Muscle of arm (tissue), 12 donors: ENCODE measurements around the gene STAM. TPM values are rescaled to one million over a fixed set of nuclear protein-coding genes. Genes with fewer than 3 reads are reported as not detected.

Experiments
- DNase-seq: peaks from one replicate; pipeline ENCODE4 v3.0.0-alpha.2; 2013
- polyA plus RNA-seq, 12 donors: library from polyadenylated mRNA; unstranded; fragments of 120-200 nt; gene quantifications; one replicate each; pipeline ENCODE4 v1.2.1, GENCODE V29; 2013; ENCODE audit not compliant: insufficient read length in 12 of 12

Gene STAM
- polyA plus RNA-seq, 12 donors: 21.8 to 32.2 (median 26.8) TPM; not detected in 1

DNA sequence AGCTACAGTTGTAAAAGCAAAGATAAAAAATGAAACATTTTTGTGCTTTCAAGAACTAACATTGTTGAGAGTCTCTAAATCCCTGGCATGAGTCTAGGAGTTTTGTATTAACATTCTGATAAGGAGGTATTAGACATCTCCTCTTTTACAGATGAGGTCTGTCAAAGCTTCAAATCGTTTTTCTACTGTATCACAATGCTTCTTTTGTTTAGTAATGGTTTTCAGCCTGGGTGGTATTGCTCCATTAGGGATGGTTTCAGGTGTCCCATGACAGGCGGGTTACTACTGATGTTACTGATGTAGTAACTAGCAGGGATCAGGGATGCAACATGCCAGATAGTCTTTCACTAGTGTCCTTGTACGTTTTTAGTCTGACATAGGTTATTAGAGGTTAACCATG is 27.4 kb downstream of the STAM start:
- no peak for DNase-seq

DNA sequence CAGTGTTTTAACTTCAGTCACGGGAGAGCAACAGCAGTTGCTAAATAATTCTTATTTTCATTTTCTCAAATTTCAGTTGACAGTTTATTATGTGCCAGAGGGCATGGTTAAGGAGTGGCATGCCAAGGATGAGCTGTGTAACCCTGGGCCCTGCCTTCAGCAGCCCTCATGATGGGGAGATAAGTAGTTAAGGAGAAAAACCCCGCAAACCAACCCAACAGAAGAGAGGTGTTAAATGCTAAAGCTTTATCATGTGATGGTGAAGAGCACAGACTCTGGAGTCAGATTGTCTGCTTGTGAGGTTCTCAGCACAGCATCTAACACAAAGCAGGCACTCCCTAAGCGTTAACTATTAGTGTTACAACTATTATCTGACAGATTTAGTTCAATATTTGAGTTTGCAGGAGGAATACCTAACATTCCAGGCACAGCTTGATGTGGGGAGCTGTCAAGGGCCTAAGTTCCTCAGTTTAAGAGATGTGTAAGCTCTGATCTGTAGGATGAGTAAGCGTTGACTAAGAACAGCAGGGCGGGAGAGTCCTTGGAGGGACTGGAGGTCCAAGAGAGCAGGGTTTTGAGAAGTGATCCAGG is 29.6 kb downstream of the STAM start:
- no peak for DNase-seq

DNA sequence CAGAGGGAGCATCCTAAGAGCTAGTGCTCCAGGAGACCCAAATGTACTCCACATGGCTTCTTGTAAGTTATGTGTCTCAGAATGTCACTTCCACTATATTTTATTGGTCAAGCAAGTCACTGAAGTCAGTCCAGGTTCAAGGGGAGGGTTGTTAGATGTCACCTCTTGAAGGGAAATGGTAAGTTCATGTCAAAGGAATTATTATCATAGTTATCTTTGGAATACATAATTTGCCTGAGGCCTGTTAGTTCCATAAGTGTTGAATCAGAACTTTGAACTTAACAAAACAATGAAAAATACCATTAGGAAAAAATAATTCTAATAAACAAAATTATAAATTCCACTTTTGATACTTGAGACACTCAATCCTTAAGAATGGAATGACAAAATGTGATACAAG is 30.6 kb downstream of the STAM start:
- DNase-seq: no peak

DNA sequence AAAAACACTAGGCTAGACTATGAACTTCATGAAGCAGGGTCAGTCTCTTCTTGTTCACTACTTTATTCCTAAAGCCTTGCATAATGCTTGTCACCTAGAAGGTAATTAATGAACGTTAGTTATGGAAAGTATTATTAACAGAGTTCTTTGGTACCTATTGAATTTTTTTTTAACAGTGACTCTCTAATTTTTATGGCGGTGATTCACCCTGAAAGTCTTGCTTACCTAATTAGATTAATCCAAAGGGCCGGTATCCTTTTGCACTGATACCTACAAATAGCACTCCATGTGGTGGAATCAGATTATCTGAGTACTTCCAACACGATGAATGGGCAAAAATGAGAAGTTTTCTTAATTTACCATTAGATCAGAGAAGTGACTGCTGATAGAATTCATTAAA is 31.7 kb downstream of the STAM start:
- no peak for DNase-seq

DNA sequence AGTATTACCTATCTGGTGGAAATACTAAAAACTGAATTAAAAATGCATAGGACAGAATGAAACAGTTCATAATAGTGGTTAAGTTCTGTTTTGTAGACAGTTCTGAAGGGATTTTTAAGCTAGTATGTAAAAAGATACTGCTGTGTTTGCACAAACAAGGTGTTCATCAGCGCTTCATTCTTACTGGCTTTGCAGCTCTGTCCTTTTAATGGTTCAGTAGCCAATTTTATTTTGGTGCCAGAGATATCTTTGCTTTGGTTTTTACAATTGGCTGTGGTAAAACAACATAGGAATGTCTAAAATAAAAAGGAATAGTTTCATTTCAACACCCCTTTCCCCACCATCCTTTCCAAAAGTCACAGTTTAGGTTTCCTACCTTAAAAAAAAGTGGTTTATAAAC is 33.0 kb downstream of the STAM start:
- DNase-seq: no peak

DNA sequence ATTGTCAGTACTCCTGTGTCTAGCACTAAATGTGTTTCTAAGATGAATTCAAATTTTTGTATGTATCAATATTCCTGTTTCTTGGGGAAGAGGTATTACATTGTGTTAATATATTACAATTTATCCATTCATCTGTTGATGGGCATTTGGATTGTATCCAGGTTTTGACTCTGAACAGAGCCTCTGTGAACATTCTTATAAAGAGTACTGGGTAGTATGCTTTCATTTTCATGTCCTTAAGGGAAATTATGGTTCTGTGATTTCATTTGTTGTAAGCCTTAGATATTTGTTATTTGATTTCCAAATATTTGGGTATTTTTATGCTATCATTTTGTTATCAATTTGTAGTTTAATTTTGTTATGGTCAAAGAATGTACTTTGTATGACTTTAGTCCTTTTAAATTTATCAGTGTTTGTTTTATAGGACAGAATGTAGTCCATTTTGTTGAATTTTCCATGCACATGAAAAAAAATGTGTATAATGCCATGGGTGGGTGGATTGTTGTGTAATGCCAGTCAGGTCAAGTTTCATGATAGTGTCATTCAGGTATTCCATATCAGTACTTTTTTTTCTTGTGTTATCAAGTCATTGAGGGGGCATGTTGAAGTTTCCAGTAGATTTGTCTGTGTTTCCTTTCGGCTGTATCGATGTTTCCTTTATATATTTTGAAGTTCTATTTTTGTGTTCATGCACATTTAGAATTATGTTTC is 38.4 kb downstream of the STAM start:
- DNase-seq: no peak

DNA sequence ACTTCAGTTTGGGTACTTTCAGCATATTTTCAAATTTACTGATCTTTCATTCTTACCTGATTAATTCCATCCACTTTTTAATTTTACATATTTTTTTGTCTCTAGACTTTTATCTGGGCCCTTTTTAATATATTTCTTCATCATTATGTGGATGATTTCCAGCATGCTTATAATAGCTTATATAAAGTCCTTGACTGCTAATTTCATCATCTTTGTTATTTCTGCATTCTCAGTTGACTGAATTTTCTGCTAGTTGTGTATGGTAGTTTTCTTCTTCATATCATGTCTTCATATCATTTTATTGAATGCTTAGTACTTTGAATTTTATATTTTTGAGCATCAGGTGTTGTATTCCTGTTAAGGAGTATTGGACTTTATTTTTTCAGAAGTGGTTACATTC is 39.6 kb downstream of the STAM start:
- no peak for DNase-seq

DNA sequence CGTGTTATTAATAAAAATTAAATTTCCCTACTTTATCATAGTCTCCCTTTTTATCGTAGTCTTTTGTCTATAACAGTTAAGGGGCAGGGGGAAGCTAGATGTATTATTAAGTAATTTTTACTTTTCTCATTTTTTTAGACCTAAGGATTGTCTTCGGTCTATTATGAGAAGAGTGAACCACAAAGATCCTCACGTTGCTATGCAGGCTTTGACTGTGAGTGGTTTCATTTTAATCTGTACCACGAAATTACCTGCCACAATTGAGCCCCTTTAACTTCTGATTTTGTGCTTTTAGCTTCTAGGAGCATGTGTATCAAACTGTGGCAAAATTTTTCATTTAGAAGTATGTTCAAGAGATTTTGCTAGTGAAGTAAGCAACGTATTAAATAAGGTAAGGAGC is 40.6 kb downstream of the STAM start:
- DNase-seq: no peak

DNA sequence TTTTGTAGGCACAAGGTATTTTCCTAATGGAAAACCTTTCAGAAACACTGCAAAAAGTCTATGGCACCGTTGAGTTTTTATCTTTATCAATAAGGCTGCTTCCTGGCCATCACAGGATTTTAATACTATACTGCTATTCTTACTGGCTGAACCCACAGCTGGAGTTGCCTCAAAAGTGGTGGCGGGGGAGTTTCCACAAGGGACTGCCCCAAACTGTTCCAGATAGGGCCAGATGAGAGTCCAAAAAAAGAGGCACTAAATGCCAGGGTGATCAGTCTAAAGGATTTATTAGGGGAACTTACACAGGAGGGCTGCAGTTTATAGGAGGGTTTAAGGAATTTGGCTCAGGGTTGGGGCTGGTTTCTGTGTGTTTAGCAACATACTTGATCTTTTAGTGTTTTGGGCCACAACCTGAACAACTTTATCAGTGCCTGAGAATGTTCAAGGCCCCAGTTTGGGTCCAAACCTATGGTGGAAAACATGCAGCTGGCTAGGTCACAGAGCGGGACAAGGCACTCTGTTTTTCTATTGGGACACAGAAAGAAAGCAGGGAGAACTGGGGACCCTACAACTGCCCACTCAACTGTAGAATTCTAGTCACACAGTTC is 41.4 kb downstream of the STAM start:
- DNase-seq: no peak

DNA sequence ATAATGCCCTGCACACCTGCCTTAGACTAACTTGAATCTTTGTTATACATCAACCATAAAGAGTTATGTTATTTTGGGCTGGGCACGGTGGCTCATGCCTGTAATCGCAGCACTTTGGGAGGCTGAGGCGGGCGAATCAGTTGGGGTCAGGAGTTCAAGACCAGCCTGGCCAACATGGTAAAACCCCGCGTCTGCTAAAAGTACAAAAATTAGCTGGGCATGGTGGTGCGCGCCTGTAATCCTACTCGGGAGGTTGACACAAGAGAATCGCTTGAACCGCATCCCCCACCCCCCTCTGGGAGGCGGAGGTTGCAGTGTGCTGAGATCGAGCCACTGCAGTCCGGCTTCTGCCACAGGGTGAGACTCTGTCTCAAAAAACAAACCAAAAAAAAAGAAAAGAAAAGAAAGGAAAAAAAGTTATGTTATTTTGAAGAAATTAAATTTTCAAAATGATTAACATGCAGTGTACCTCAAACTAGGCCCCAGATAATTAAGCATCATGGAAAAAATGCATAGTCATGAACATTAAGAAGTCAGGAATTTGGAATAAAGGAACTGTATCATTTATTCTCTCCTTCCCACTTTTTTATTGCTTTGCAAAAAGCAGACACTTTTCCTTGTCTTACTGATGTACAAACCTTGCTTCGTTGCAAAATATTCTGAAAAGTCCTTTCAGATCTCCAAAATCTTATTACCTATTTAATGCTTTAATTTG is 43.3 kb downstream of the STAM start:
- no peak for DNase-seq

DNA sequence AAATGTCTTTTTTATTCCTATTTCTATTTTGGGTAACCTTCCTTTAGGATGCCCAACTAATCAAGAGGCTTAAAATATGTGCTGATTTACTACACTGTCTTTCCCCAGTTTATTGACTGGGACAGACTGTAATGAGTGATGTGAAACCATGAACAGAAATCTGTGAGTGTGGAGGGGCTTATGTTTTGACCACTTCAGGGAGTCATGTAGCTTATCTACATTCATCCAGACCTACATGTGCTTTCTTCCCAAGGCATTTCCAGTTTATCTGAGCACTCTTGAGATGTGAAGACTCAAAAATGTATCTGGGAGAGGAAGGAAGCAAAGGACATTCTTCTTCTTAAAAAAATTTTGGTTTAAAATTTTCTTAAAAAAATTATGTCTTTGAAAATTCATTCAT is 45.2 kb downstream of the STAM start:
- DNase-seq: no peak

DNA sequence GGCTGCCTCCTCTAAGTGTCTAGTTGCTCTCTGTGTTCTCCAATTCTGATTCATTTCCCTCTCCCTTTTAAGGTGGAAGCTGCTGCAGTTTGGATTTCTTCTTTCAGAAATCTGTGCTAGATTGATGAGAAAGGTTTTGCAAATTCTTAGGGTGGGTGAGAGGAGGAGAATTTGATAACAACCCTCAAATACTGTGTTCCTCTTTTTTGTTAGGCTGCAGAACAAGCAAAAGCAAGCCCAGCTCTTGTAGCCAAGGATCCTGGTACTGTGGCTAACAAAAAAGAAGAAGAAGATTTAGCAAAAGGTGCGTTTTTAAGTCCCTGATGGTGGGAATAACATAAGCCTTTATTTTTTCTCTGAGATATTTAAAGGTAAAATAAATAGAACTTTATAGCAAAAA is 49.1 kb downstream of the STAM start:
- DNase-seq: no peak

DNA sequence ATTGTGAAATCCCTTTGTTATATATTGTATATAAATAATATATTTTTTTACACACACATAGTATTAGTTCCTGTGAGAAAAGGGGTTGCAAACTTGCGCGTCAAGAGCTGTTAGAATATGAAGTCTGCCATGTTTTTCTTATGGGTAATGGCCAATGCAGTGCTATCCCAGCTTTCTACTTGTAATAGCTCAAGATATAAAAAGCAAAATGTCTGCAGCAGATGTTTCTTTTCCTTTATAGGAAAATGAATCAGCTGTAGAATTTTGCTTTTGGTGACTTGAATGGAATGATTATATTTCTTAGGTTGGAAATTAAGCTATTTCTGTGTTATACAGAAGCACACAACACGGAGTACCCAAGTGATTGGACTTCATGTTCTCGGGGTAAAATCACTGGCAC is 54.7 kb downstream of the STAM start:
- no peak for DNase-seq

DNA sequence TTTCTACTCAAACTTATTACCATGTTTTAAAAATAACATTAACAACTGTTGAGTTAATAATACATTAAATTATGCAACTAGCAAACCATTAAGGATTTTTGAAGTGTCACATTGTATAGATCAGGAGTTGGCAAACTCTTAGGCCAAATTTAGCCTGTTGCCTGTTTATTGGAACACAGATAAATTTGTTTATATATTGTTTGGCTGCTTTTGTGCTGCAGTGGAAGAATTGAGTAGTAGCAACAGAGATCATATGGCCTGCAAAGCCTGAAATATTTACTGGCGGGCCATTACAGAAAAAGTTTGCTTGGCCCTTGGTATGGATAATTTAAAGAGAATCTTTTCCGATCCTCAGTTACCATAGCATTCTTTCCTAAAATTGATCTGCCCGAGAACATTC is 57.4 kb downstream of the STAM start:
- DNase-seq: no peak

DNA sequence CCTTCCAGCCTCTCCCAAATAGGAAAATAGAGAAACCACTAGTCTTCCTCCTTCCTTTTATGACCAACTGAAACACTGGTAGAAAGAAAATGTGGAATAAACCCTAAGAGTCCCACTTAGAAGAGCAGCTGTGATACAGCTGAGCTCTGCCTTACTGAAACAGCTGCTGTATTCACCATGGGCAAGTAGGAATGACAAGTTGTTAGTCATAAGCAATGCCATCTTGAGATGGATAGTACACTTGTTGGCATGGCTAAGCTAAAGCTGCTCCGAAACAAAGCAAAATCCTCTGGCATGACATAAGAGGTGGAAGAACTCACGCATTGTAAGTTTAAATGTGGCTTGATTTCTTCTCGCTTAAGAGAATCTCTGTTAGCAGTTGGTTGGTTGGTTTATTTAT is 59.8 kb downstream of the STAM start:
- no peak for DNase-seq

DNA sequence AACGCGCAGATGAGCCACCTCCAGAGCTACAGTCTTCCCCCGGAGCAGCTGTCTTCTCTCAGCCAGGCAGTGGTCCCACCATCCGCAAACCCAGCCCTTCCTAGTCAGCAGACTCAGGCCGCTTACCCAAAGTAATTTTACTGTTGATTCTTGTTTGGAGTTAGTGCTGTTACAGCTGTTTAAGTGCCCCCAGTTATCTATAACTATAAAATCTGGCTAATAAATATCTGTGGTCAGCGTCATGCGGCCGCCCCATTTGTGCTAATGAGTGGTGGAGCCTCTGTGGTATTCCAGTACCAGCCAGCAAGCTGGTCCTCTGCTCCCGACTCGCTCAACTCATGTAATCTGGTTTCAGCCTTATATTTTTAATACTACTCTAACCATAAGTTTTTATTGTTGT is 64.9 kb downstream of the STAM start:
- no peak for DNase-seq

DNA sequence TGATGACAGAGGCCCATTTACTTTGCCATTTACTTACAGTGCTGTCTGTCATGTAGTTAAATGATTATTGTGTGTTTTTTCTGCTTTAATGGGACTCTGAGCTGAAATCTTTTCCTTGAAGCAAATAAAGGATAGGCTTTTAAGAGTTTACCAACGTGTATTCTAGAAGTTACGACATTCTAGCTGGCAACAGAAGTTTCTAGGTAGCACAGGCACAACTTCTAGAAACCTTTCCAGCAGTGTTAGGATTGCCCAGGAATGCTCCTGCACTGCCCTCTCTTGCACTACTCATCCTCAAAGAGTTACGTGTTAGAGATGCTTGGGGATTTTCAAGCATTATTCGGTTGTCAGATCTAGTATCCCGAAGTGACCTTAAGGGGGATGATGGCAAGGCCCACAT is 65.5 kb downstream of the STAM start:
- DNase-seq: no peak

DNA sequence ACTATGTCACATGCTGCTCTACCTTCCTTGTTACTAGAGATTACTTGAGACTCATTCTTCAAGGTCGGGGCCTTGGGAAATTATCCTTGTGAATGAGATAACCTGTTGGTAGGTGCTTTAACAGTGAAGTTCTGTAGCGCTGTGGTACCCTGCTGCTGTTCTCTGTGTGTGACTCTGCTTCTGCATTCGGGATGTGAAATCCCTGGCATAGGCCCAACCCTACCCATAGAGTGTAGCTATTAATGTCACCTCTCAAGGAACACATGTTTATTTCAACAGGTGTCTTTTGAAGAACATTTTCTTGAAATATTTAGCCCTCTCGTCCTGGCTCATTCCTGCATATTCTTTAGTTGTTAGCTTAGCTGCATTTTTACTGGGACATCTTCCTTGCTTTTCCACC is 66.2 kb downstream of the STAM start:
- DNase-seq: no peak

DNA sequence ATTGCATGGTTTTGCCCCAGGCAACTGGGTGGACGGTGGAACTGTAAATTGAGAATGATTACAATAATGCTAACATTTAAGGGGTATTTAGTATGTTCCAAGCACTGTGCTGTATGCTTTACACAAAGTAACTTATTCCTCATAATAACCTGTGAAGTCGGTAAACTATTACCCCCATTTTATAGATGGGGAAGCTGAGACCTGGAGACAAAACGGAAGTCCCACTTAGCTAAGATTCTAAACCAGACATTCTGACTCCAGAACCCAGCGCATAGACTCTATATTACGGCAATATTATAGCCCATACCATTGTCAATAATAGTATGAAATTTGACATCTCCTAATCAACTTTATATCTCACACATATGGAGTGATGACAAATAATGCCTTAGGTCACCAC is 68.1 kb downstream of the STAM start:
- DNase-seq: no peak

DNA sequence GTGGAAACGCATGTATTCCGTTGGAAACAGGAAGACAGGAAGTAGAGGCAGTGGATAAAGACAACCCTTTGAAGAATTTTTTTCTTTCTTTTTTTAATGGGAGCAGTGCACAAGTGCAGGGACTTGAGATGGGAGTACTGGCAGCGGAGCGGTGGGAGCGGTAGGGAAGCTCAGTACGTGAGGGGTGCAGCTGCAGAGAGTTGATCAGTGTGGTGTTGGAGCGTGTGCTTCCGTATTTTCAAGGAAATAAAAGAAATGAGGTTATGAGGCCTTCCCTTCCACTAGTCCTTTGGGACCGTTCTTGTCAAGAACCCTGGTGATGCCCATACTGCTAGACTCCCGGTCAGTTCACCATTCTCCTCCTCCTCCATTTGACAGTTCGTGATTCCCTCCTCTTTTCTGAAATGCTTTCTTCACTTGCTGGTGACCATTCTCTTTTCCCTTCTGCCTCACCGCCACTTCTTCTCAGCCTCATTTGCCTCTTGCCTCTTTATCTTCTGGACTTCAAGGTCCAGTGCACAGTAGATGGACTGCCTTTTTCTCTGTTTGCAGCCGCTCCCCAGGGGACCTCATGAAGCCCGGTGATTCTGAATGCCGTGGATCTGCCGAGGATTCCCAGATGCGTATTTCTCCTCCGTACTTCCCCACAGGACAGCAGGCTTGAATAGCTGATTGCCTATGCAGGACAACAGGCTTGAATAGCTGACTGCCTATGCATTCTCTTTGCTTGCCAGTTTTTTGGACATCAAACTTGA is 68.9 kb downstream of the STAM start:
- DNase-seq: no peak

DNA sequence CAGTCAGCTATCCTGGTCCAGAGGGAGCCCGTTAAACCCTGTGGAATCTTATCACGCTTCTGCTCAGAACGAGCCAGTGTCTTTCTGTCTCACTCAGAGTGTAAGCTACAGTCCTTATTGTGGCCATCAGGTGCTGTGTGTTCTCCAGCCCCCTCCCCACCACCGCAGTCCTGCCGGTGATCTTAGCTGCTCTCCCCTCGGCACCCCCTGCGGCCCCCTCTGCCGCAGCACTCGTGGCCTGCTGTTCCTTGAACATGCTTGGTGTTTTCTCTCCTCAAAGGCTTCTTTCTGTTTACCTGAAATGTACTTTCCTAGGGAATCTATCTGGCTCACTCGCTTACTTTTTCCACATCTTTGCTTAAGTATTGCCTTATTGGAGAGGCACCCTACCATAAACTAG is 69.8 kb downstream of the STAM start:
- DNase-seq: no peak

DNA sequence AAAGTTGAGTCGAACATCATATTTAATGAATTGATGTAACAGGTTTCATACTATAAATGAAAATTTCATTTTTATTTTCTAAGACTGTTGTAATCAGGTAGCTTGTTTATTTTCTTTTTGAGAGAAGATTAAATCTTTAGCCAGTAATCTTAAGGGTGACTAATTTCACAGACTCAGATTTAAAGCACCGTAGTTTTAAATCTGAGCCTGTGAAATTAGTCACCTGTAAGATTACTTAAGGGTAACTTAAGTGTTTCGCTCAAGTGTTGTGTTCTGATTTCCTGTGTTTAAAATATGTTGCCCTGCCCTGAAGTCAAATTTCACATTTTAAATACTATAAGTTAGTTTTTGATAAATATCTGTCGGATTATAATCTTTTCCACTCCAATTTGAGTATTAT is 72.2 kb downstream of the STAM start:
- DNase-seq: no peak
